Pancreas (tissue), 10 donors: ENCODE measurements around the gene SHROOM3. TPM values are rescaled to one million over a fixed set of nuclear protein-coding genes. Genes with fewer than 3 reads are reported as not detected.
A peak's percentile ranks its signal among the peaks of the same experiment; 100 is the strongest.

Experiments
- ATAC-seq, 4 donors: fragments of 200-7000 bp; cut with Tn5 transposase; one replicate each; pipeline versions ENCODE4 v1.8.0 to v1.9.1; 2020; ENCODE audit warnings: mild to moderate bottlenecking in 4 of 4, moderate library complexity in 4 of 4
- DNase-seq, 6 donors: peaks; one replicate each; pipeline ENCODE4 v3.0.0-alpha.2; 2020
- FAIRE-seq: peaks from 2 replicates; lab custom pipeline; 2012; peaks lifted over from hg19 to GRCh38; lab: Jason Lieb, UNC
- H3K27ac ChIP-seq, 4 donors: fragments of 200-600 bp; sonication (generic); 1 replicate in 3 of 4; 2 replicates in 1 of 4; pipeline versions ENCODE4 v1.5.0 to v1.8.0; 2020
- H3K27me3 ChIP-seq, 4 donors: fragments of 200-600 bp; one replicate each; pipeline ENCODE4 v1.8.0; 2021
- H3K36me3 ChIP-seq, 3 donors: fragments of 200-600 bp; sonication (generic) in 1 of 3; one replicate each; pipeline versions ENCODE4 v1.5.0 to v1.8.0; 2020 to 2021
- H3K4me1 ChIP-seq, 3 donors: fragments of 200-600 bp; one replicate each; pipeline ENCODE4 v1.8.0; 2021
- H3K4me3 ChIP-seq, 4 donors: fragments of 200-600 bp; sonication (generic) in 2 of 4; one replicate each; pipeline versions ENCODE4 v1.5.0 to v1.8.0; 2020 to 2021
- H3K9me3 ChIP-seq, 4 donors: fragments of 200-600 bp; one replicate each; pipeline ENCODE4 v1.8.0; 2021
- CTCF ChIP-seq, 4 donors: fragments of 200-600 bp; sonication (generic) in 3 of 4; IDR thresholded peaks; one replicate each; pipeline versions ENCODE4 v1.5.0 to v1.8.0; 2021; ENCODE audit warnings: antibody characterized with exemption in 4 of 4
- WGBS, 2 donors: extraction: QIAGEN DNeasy Blood & Tissue Kit; methylation state at CpG; one replicate each; pipeline ENCODE4 v1.1.7; 2013; 5-methylcytosine and 5-hydroxymethylcytosine counted together
- intact Hi-C, 3 donors: fragments of 100-400 bp; cut with DNase I; formaldehyde crosslinking; loops; one replicate each; pipeline versions ENCODE4 v1.11.1 to v1.14.2; 2022
- polyA plus RNA-seq, 2 donors: library from polyadenylated mRNA; stranded (reverse); fragments of 200-250 nt; gene quantifications; one replicate each; pipeline ENCODE4 v1.2.3, GENCODE V29; 2013
- total RNA-seq, 6 donors: library from RNA; stranded (reverse); fragmentation: NEBNext Ultra II Directional in 4 of 6; extraction: Animal tissue kit (Norgen Biotek cat#: 25700) in 4 of 6; gene quantifications; one replicate each; pipeline versions ENCODE4 v1.2.1 to v1.2.4, GENCODE V29; 2021 to 2023
- donor health status: healthy with polysubstance abuse.
- donor health status: DM: no; HTN: no; CAD: no; lungs with moderate emphysema.
- donor health status: DM: no; HTN: no; CAD: no.
- donor health status: control.
- donor health status: control.
- donor health status: Bipolar disorder and iron deficiency.
- donor health status: DM: yes; HTN: yes; CAD: no.
- donor health status: DM: no; HTN: no; CAD: no.
- donor health status: DM: no; HTN: no; CAD: no.
- donor health status: DM: yes; HTN: yes; CAD: no.

SHROOM3 gene
- total and polyA plus RNA-seq, 8 donors, result 6.2 to 43.5 (median 17.1) TPM

- no peaks in the 10 kb centered on the region for H3K27me3 ChIP-seq
- TF ChIP-seq CTCF (IDR thresholded peaks at IDR 0.05), result no peak
- no peaks in the 10 kb centered on the region for H3K36me3 ChIP-seq
- no peaks in the 10 kb centered on the region for H3K9me3 ChIP-seq
- H3K27ac ChIP-seq, result no peak overlapping the region
- H3K4me1 ChIP-seq, result no peaks in the 10 kb centered on the region
- intact Hi-C loops, result loop anchor here in 1 of 3 donors (10.0 kb wide), 1 partner anchor 311 kb away; no protein-coding TSS in a partner anchor
- WGBS, 2 donors, result 81 to 87% methylated on average over 1 of the region's 1 CpG
- FAIRE-seq (no peak), DNase-seq (no peak), ATAC-seq (no peak)
- H3K4me3 ChIP-seq, result no peak overlapping the region
These were observed 8.3 kb downstream of the SHROOM3 start for GRCh38 chr4:76443376-76443775.

- intact Hi-C loops, result loop anchor here in 1 of 3 donors (10.0 kb wide), 1 partner anchor 309 kb away; no protein-coding TSS in a partner anchor
These were observed 10.9 kb downstream of the SHROOM3 start for GRCh38 chr4:76445911-76446310.

GRCh38 chr4:76447393-76447851 is 12.4 kb downstream of the SHROOM3 start:
- H3K36me3 ChIP-seq, result no peaks in the 10 kb centered on the region
- DNase-seq, result no peak
- peaks cover 0 to 13% (median 0%) of the 10 kb centered on the region in 3 donors for H3K4me1 ChIP-seq
- no peak for TF ChIP-seq CTCF (IDR thresholded peaks at IDR 0.05)
- H3K27me3 ChIP-seq, result no peaks in the 10 kb centered on the region
- no peak for ATAC-seq
- H3K27ac ChIP-seq, result peak overlapping the region in 1 of 4 donors; percentile 32
- H3K9me3 ChIP-seq, result no peaks in the 10 kb centered on the region
- no peak for FAIRE-seq
- 29 to 30% methylated on average over 1 of the region's 1 CpG for WGBS, 2 donors
- intact Hi-C loops, result loop anchor here in 1 of 3 donors (10.0 kb wide), 1 partner anchor 307 kb away; no protein-coding TSS in a partner anchor
- no peak overlapping the region for H3K4me3 ChIP-seq

More at GRCh38 chr4:76445911-76446310, 10.9 kb downstream of the SHROOM3 start:
- Histone ChIP-seq H3K4me1 (peaks cover 0 to 8% (median 0%) of the 10 kb centered on the region in 3 donors), H3K4me3 (no peak overlapping the region), H3K27me3 (no peaks in the 10 kb centered on the region), H3K9me3 (no peaks in the 10 kb centered on the region), H3K27ac (no peak overlapping the region), H3K36me3 (no peaks in the 10 kb centered on the region)
- ATAC-seq (no peak), FAIRE-seq (no peak), DNase-seq (no peak)
- TF ChIP-seq CTCF (IDR thresholded peaks at IDR 0.05), result no peak
- WGBS, 2 donors, result 91 to 93% methylated on average over 2 of the region's 2 CpGs

- Histone ChIP-seq H3K4me1 (peaks cover 0 to 13% (median 0%) of the 10 kb centered on the region in 3 donors), H3K27ac (peak overlapping the region in 2 of 4 donors; percentile 33 to 57), H3K9me3 (no peaks in the 10 kb centered on the region), H3K27me3 (no peaks in the 10 kb centered on the region), H3K4me3 (no peak overlapping the region), H3K36me3 (no peaks in the 10 kb centered on the region)
- intact Hi-C loops, result loop anchor here in 1 of 3 donors (10.0 kb wide), 1 partner anchor 307 kb away; no protein-coding TSS in a partner anchor
- DNase-seq, result no peak
- no peak for ATAC-seq
- TF ChIP-seq CTCF (IDR thresholded peaks at IDR 0.05), result no peak
- 83 to 94% methylated on average over 3 of the region's 3 CpGs for WGBS, 2 donors
- FAIRE-seq, result no peak
These were observed 13.2 kb downstream of the SHROOM3 start for GRCh38 chr4:76448211-76448610.

- FAIRE-seq (no peak), ATAC-seq (peak in 3 of 4 donors; percentile 24 to 55 (median 49)), DNase-seq (no peak)
- Histone ChIP-seq H3K9me3 (no peaks in the 10 kb centered on the region), H3K27ac (peak overlapping the region in 2 of 4 donors; percentile 33 to 57), H3K27me3 (no peaks in the 10 kb centered on the region), H3K4me3 (no peak overlapping the region), H3K36me3 (no peaks in the 10 kb centered on the region), H3K4me1 (peaks cover 0 to 13% (median 0%) of the 10 kb centered on the region in 3 donors)
- no peak for TF ChIP-seq CTCF (IDR thresholded peaks at IDR 0.05)
- 26 to 30% methylated on average over 3 of the region's 3 CpGs for WGBS, 2 donors
- intact Hi-C loops, result loop anchor here in 1 of 3 donors (10.0 kb wide), 1 partner anchor 305 kb away; no protein-coding TSS in a partner anchor
These were observed 14.3 kb downstream of the SHROOM3 start for GRCh38 chr4:76449362-76449767.
